ENCODE data around the gene SYT17.

- TF ChIP-seq CTCF (IDR thresholded peaks at IDR 0.05; ENCODE audit: insufficient read depth, low read length): no peak
- no peak for TF ChIP-seq POLR2AphosphoS5 (IDR thresholded peaks at IDR 0.05; ENCODE audit: low read depth)
- no peak for TF ChIP-seq REST (IDR thresholded peaks at IDR 0.05; ENCODE audit: insufficient replicate concordance, low read depth)
Observed at GRCh38 chr16:19210968-19211367, 42.9 kb downstream of the SYT17 start.
